ENCODE measurements around the gene CDR2L.

- no peak for TF ChIP-seq CTCF (IDR thresholded peaks at IDR 0.05; ENCODE audit: low read depth, low read length, missing input control)
- TF ChIP-seq EGR1 (IDR thresholded peaks at IDR 0.05; ENCODE audit: low read depth in 2 of 2), result no peak
- TF ChIP-seq ZBTB33 (IDR thresholded peaks at IDR 0.05), result no peak
- TF ChIP-seq REST (IDR thresholded peaks at IDR 0.05), result no peak
- no peak for TF ChIP-seq JUND (IDR thresholded peaks at IDR 0.05)
- no peak for TF ChIP-seq SP1 (IDR thresholded peaks at IDR 0.05)
- no peak for TF ChIP-seq RAD21 (IDR thresholded peaks at IDR 0.05)
- no peak for TF ChIP-seq TAF1 (conservative IDR thresholded peaks at IDR 0.05)
- TF ChIP-seq ATF3 (IDR thresholded peaks at IDR 0.05), result no peak
- no peak for TF ChIP-seq MAX (IDR thresholded peaks at IDR 0.05)
- no peak for TF ChIP-seq RXRA (IDR thresholded peaks at IDR 0.05)
- no peak for TF ChIP-seq HNF4G (IDR thresholded peaks at IDR 0.05)
- TF ChIP-seq YY1 (IDR thresholded peaks at IDR 0.05), result no peak
These were observed 41.9 kb upstream of the CDR2L start for GRCh38 chr17:74945543-74945942.
